HepG2 (cell line): ENCODE results near the gene GPR32. TPM values are rescaled to one million over a fixed set of nuclear protein-coding genes. Genes with fewer than 3 reads are reported as not detected.

Experiments used
- ATAC-seq: fragments of 200-7000 bp; cut with Tn5 transposase; 3 replicates; pipeline ENCODE4 v1.9.1; 2020; ENCODE audit warnings: mild to moderate bottlenecking, moderate library complexity
- BruUV-seq: library from RNA; stranded (reverse); fragments of 400-500 nt; replicated peaks from 2 replicates; lab custom pipeline; 2021; lab: Mats Ljungman, UMichigan
- CTCF ChIA-PET: fragments of 300-600 bp; formaldehyde crosslinking; extraction: SDS; loops from one replicate; lab custom pipeline; 2021; ENCODE audit warnings: low total read pairs, inconsistent platforms, low intra/inter-chr PET ratio; lab: Yijun Ruan, JAX
- POLR2A ChIA-PET: fragments of 350-600 bp; sonication (Branson Sonifier 250); formaldehyde crosslinking; loops from one replicate; lab custom pipeline; 2020; ENCODE audit warnings: antibody characterized with exemption, inconsistent platforms; lab: Yijun Ruan, JAX
- DNase-seq: peaks from one replicate; pipeline ENCODE4 v3.0.0-alpha.2; 2015; ENCODE audit warnings: low spot score
- FAIRE-seq: peaks from 3 replicates; lab custom pipeline; 2011; peaks lifted over from hg19 to GRCh38; lab: Jason Lieb, UNC
- H2AFZ ChIP-seq: one replicate; pipeline ENCODE4 v1.6.1; 2011; ENCODE audit warnings: low read length, inconsistent platforms
- H3K27ac ChIP-seq: fragments of 300-600 bp; 3 replicates; pipeline ENCODE4 v1.8.0; 2011; ENCODE audit warnings: mixed run types, mild to moderate bottlenecking, mixed read lengths, low read length, inconsistent platforms; ENCODE audit not compliant: insufficient read depth; ENCODE audit errors: extremely low read length
- H3K27me3 ChIP-seq, 2 experiments: fragments of 200-600 bp in 1 of 2; 2 replicates in 1 of 2; 3 replicates in 1 of 2; pipeline versions ENCODE4 v1.6.0 to v1.8.0; 2011; ENCODE audit warnings: low read length in 2 of 2, mild to moderate bottlenecking in 2 of 2, moderate library complexity in 2 of 2, inconsistent platforms in 1 of 2; ENCODE audit not compliant: insufficient read depth in 2 of 2, control insufficient read depth in 1 of 2
- H3K36me3 ChIP-seq, 2 experiments: fragments of 200-600 bp in 1 of 2; replicated peaks in 1 of 2; 2 replicates in 1 of 2; 3 replicates in 1 of 2; pipeline versions ENCODE4 v1.5.1 to v1.8.0; 2011; ENCODE audit warnings: low read length in 2 of 2, inconsistent platforms in 1 of 2; ENCODE audit not compliant: insufficient read depth in 2 of 2, control insufficient read depth in 1 of 2
- H3K4me1 ChIP-seq: 2 replicates; pipeline ENCODE4 v1.5.1; 2012; ENCODE audit warnings: low read length, inconsistent platforms; ENCODE audit not compliant: insufficient read depth
- H3K4me2 ChIP-seq: 2 replicates; pipeline ENCODE4 v1.6.0; 2011; ENCODE audit warnings: low read depth, low read length, inconsistent platforms
- H3K4me3 ChIP-seq, 3 experiments: fragments of 200-600 bp in 1 of 3; sonication (generic), shearing (Covaris generic) in 1 of 3; replicated peaks in 1 of 3; 2 replicates each; pipeline ENCODE4 v1.5.1; 2011 to 2016; ENCODE audit warnings: low read length in 3 of 3, inconsistent platforms in 2 of 3, low read depth in 2 of 3, mild to moderate bottlenecking in 2 of 3, control low read depth in 1 of 3, mixed read lengths in 1 of 3; ENCODE audit not compliant: insufficient read depth in 1 of 3
- H3K79me2 ChIP-seq: one replicate; pipeline ENCODE4 v1.6.1; 2011; ENCODE audit warnings: low read length, inconsistent platforms; ENCODE audit not compliant: insufficient read depth
- H3K9ac ChIP-seq: 2 replicates; pipeline ENCODE4 v1.6.0; 2011; ENCODE audit warnings: mild to moderate bottlenecking, low read depth, low read length, inconsistent platforms; ENCODE audit not compliant: insufficient read depth
- H3K9me3 ChIP-seq: 2 replicates; pipeline ENCODE4 v1.5.1; 2012; ENCODE audit warnings: mild to moderate bottlenecking, low read length
- H4K20me1 ChIP-seq: 2 replicates; pipeline ENCODE4 v1.6.0; 2011; ENCODE audit warnings: inconsistent platforms, mild to moderate bottlenecking, low read length, moderate library complexity; ENCODE audit not compliant: insufficient read depth
- AGO2 ChIP-seq: fragments of 200-400 bp; formaldehyde crosslinking; optimal IDR thresholded peaks from 2 replicates; pipeline ENCODE3; 2017; ENCODE audit warnings: mild to moderate bottlenecking, low read depth, low read length, moderate library complexity
- HNRNPL ChIP-seq: fragments of 200-400 bp; formaldehyde crosslinking; IDR thresholded peaks from 2 replicates; pipeline ENCODE4 v1.6.1; 2017; ENCODE audit warnings: mild to moderate bottlenecking, low read depth, low read length
- KDM3A ChIP-seq: IDR thresholded peaks from 2 replicates; pipeline ENCODE4 v1.6.1; 2018; ENCODE audit warnings: low read depth, missing compliant biosample characterization
- MAZ ChIP-seq, 2 experiments: sonication (generic) in 1 of 2; formaldehyde crosslinking in 1 of 2; IDR thresholded peaks; 2 replicates each; pipeline versions ENCODE4 v1.5.0 to v1.6.1; 2012 to 2020; ENCODE audit warnings: low read depth in 2 of 2, mild to moderate bottlenecking in 2 of 2, borderline replicate concordance in 1 of 2, improper control_type of control experiment in 1 of 2, low read length in 1 of 2, missing genetic modification reagents in 1 of 2, moderate library complexity in 1 of 2
- NFE2 ChIP-seq: sonication (generic); formaldehyde crosslinking; IDR thresholded peaks from 2 replicates; pipeline ENCODE4 v1.4.0; 2020; ENCODE audit warnings: missing genetic modification reagents
- PBX2 ChIP-seq: IDR thresholded peaks from 2 replicates; pipeline ENCODE4 v1.6.1; 2016; ENCODE audit warnings: control low read depth
- PLSCR1 ChIP-seq: sonication (generic); formaldehyde crosslinking; IDR thresholded peaks from 2 replicates; pipeline ENCODE4 v1.5.0; 2020; ENCODE audit warnings: missing genetic modification reagents, mild to moderate bottlenecking, borderline replicate concordance
- POLR2A ChIP-seq, 2 experiments: IDR thresholded peaks; 2 replicates each; pipeline ENCODE4 v1.6.1; 2011; ENCODE audit warnings: low read depth in 2 of 2, low read length in 2 of 2, mild to moderate bottlenecking in 1 of 2, moderate library complexity in 1 of 2; ENCODE audit not compliant: insufficient read depth in 1 of 2
- POLR2AphosphoS5 ChIP-seq: IDR thresholded peaks from 2 replicates; pipeline ENCODE4 v1.6.1; 2012; ENCODE audit warnings: low read depth, low read length
- RBFOX2 ChIP-seq: fragments of 200-400 bp; formaldehyde crosslinking; IDR thresholded peaks from 2 replicates; pipeline ENCODE4 v1.6.1; 2017; ENCODE audit warnings: low read depth, mild to moderate bottlenecking, low read length
- RBM22 ChIP-seq: fragments of 200-400 bp; formaldehyde crosslinking; optimal IDR thresholded peaks from 2 replicates; pipeline ENCODE3; 2017; ENCODE audit warnings: mild to moderate bottlenecking, low read length, moderate library complexity
- REST ChIP-seq, 2 experiments: IDR thresholded peaks; 2 replicates each; pipeline ENCODE4 v1.6.1; 2011 to 2012; ENCODE audit warnings: low read length in 2 of 2, borderline replicate concordance in 1 of 2, low read depth in 1 of 2, mild to moderate bottlenecking in 1 of 2, moderate library complexity in 1 of 2
- ZBTB25 ChIP-seq: IDR thresholded peaks from 2 replicates; pipeline ENCODE4 v1.6.1; 2018; ENCODE audit warnings: missing genetic modification reagents
- ZC3H13 ChIP-seq: sonication (generic); formaldehyde crosslinking; IDR thresholded peaks from 2 replicates; pipeline ENCODE4 v1.8.1; 2023; ENCODE audit warnings: mild to moderate bottlenecking, missing genetic modification reagents, moderate library complexity
- ZFY ChIP-seq: sonication (generic); formaldehyde crosslinking; IDR thresholded peaks from 2 replicates; pipeline ENCODE4 v1.4.0; 2020; ENCODE audit warnings: missing genetic modification reagents
- ZNF709 ChIP-seq: sonication (generic); formaldehyde crosslinking; IDR thresholded peaks from 2 replicates; pipeline ENCODE4 v1.5.0; 2020; ENCODE audit warnings: mild to moderate bottlenecking, missing genetic modification reagents
- ZSCAN22 ChIP-seq: sonication (generic); formaldehyde crosslinking; IDR thresholded peaks from 2 replicates; pipeline ENCODE4 v1.4.0; 2020; ENCODE audit warnings: mild to moderate bottlenecking, missing genetic modification reagents
- WGBS: methylation state at CpG from one replicate; pipeline ENCODE4 v1.1.6; 2017; ENCODE audit warnings: low lambda C conversion rate; 5-methylcytosine and 5-hydroxymethylcytosine counted together
- in situ Hi-C: cut with HindIII; loops from 2 replicates; pipeline ENCODE4 v1.10.0; 2017; ENCODE audit warnings: low pct_unique_long_range_greater_than_20kb; ENCODE audit not compliant: extremely low pct_ligation_motif_present
- intact Hi-C: fragments of 100-400 bp; cut with micrococcal nuclease; formaldehyde crosslinking; loops from one replicate; pipeline ENCODE4 v1.10.0; 2022; ENCODE audit not compliant: unreplicated experiment
- polyA plus RNA-seq, 8 experiments: library from polyadenylated mRNA; depleted of rRNA in 3 of 8; stranded (reverse) in 7 of 8; unstranded in 1 of 8; fragments of >200 nt; fragmentation: Illumina TruSeq in 4 of 8; extraction: Trizol in 4 of 8; gene quantifications; 2 replicates each; pipeline versions ENCODE4 v1.2.1 to v1.2.3, GENCODE V29; 2011 to 2016; ENCODE audit warnings: low read depth in 4 of 8, missing spikeins in 1 of 8, mixed read lengths in 1 of 8; ENCODE audit not compliant: insufficient read depth in 1 of 8
- total RNA-seq, 5 experiments: library from RNA; depleted of rRNA; stranded (reverse); fragments of >200 nt; fragmentation: Illumina TruSeq; extraction: Trizol; gene quantifications; 2 replicates each; pipeline ENCODE4 v1.2.3, GENCODE V29; 2016; ENCODE audit warnings: low read depth in 1 of 5

GPR32 gene
- total and polyA plus RNA-seq, 2 of the 13 experiments (the other 11 are each of a cell fraction or from before 2014, with no cell fraction given), result not detected

GRCh38 chr19:50797781-50798658 is 27.8 kb downstream of the GPR32 start:
- Histone ChIP-seq H3K9me3 (no peaks in the 10 kb centered on the region), H2AFZ (no peak overlapping the region), H3K27me3 (no peaks in the 10 kb centered on the region), H4K20me1 (peaks cover 48% of the 10 kb centered on the region), H3K27ac (no peak overlapping the region), H3K4me1 (peaks cover 32% of the 10 kb centered on the region), H3K9ac (no peak overlapping the region), H3K4me3 (no peak overlapping the region), H3K4me2 (no peak overlapping the region), H3K36me3 (peaks cover 26 to 47% of the 10 kb centered on the region in 2 experiments), H3K79me2 (peaks cover 24% of the 10 kb centered on the region)
- DNase-seq, result no peak
- no TSS peak for BruUV-seq
- FAIRE-seq, result no peak
- intact Hi-C loops (no loop called here), in situ Hi-C loops (loop anchor here (25.0 kb wide), 1 partner anchor 436 kb away; the partner anchor contains the start of gene NAPSA)
- no peak for ATAC-seq
- WGBS, result 98% methylated on average over 7 of the region's 18 CpGs
- POLR2A ChIA-PET, result no interaction called here
- CTCF ChIA-PET, result no interaction called here
- TF ChIP-seq NFE2 (CRISPR knock-in tag) (no peak), RBM22 (peak; percentile 75), PBX2 (CRISPR knock-in tag) (no peak), MAZ (IDR thresholded peaks at IDR 0.05; ENCODE audit: borderline replicate concordance, low read depth, low read length) (no peak), MAZ (CRISPR knock-in tag; IDR thresholded peaks at IDR 0.05; ENCODE audit: low read depth) (no peak), POLR2A (IDR thresholded peaks at IDR 0.05; ENCODE audit: insufficient read depth in 1 of 2, low read depth in 2 of 2, low read length in 2 of 2) (peak; percentile 13 to 41; a peak in 2 of 4 replicates), ZC3H13 (CRISPR knock-in tag) (peak; percentile 68; the same call in 1 of the 2 replicates), PLSCR1 (no peak), REST (IDR thresholded peaks at IDR 0.05; ENCODE audit: borderline replicate concordance in 1 of 2, low read depth in 1 of 2, low read length in 2 of 2) (peak; percentile 19 to 43; a peak in 3 of 4 replicates), ZSCAN22 (CRISPR knock-in tag) (no peak), ZBTB25 (CRISPR knock-in tag) (no peak), KDM3A (no peak), AGO2 (peak; percentile 83), ZNF709 (CRISPR knock-in tag) (no peak), ZFY (no peak), POLR2AphosphoS5 (0 out of 2 replicates have a peak, but pooled peaks have one; percentile 30), RBFOX2 (peak; percentile 23; the same call in 1 of the 2 replicates), HNRNPL (0 out of 2 replicates have a peak, but pooled peaks have one; percentile 56)
